Loucy (cell line): ENCODE results near the gene NT5DC4.

Experiments
- H2AFZ ChIP-seq: fragments of 200-600 bp; sonication (generic); 2 replicates; pipeline ENCODE4 v1.6.0; 2016; ENCODE audit warnings: antibody characterized with exemption, mild to moderate bottlenecking, low read length, moderate library complexity
- H3F3A ChIP-seq: fragments of 200-600 bp; 2 replicates; pipeline ENCODE4 v1.6.0; 2016; ENCODE audit warnings: antibody characterized with exemption, low read depth, mild to moderate bottlenecking
- H3K27me3 ChIP-seq: fragments of 200-600 bp; sonication (generic); 2 replicates; pipeline ENCODE4 v1.6.1; 2014; ENCODE audit warnings: low read length, mild to moderate bottlenecking; ENCODE audit not compliant: insufficient read depth, poor library complexity, severe bottlenecking
- H3K36me3 ChIP-seq: fragments of 200-600 bp; sonication (generic); 2 replicates; pipeline ENCODE4 v1.6.1; 2016; ENCODE audit warnings: low read length; ENCODE audit not compliant: insufficient read depth
- H3K4me1 ChIP-seq: fragments of 200-600 bp; sonication (generic); 2 replicates; pipeline ENCODE4 v1.5.1; 2014; ENCODE audit warnings: low read length, mild to moderate bottlenecking; ENCODE audit not compliant: insufficient read depth, poor library complexity, severe bottlenecking
- H3K4me2 ChIP-seq: fragments of 200-600 bp; sonication (generic); 2 replicates; pipeline ENCODE4 v1.6.0; 2014; ENCODE audit warnings: antibody characterized with exemption, low read length, low read depth, mild to moderate bottlenecking; ENCODE audit not compliant: poor library complexity, severe bottlenecking
- H3K4me3 ChIP-seq: fragments of 200-600 bp; sonication (generic); 2 replicates; pipeline ENCODE4 v1.5.1; 2014; ENCODE audit warnings: low read length, mild to moderate bottlenecking, mixed read lengths; ENCODE audit not compliant: poor library complexity, severe bottlenecking
- H3K79me2 ChIP-seq: fragments of 200-600 bp; sonication (generic); 2 replicates; pipeline ENCODE4 v1.6.1; 2014; ENCODE audit warnings: low read length; ENCODE audit not compliant: insufficient read depth
- H3K9ac ChIP-seq: fragments of 200-600 bp; sonication (generic); 2 replicates; pipeline ENCODE4 v1.6.0; 2014; ENCODE audit warnings: mild to moderate bottlenecking, low read depth, low read length, moderate library complexity; ENCODE audit not compliant: poor library complexity, severe bottlenecking
- H3K9me2 ChIP-seq: fragments of 200-600 bp; sonication (generic); replicated peaks from 2 replicates; pipeline ENCODE4 v1.6.1; 2016; ENCODE audit warnings: low read depth, low read length, mixed read lengths
- H3K9me3 ChIP-seq: fragments of 200-600 bp; sonication (generic); 2 replicates; pipeline ENCODE4 v1.6.1; 2014; ENCODE audit warnings: mild to moderate bottlenecking, antibody characterized with exemption, low read length, low read depth; ENCODE audit not compliant: insufficient read depth
- H4K20me1 ChIP-seq: fragments of 200-600 bp; sonication (generic); 2 replicates; pipeline ENCODE4 v1.6.0; 2014; ENCODE audit warnings: antibody characterized with exemption, low read length, mild to moderate bottlenecking; ENCODE audit not compliant: insufficient read depth, poor library complexity, severe bottlenecking
- EZH2phosphoT487 ChIP-seq: fragments of 200-600 bp; IDR thresholded peaks from 2 replicates; pipeline ENCODE4 v1.6.1; 2018; ENCODE audit warnings: antibody characterized with exemption, mild to moderate bottlenecking, moderate library complexity, borderline replicate concordance
- TF ChIP-seq, protein P1 (sequence below): fragments of 200-600 bp; sonication (generic); conservative IDR thresholded peaks from 2 replicates; pipeline ENCODE4 v1.5.1; 2014; ENCODE audit warnings: mild to moderate bottlenecking, antibody characterized with exemption, low read length

Gene NT5DC4

DNA sequence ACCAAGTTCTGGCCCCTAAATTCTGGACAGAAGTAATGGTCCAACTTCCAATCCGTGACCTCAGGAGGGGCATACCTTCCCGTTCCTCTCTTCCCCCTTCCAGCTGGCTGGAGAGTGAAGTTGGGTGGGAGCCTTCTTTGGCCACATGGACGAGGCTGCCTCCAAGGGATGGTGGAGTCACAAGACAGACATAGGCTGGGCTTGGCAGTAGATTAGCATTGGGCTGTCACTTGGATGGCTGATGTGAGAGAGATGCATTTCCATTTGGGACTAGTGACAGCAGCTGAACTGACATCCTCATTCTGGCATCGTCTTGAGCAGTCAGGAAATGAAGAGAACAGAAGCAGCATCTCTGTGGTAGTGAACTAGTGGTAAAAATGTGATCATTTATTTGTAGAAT, 12.6 kb downstream of the NT5DC4 start:
- no peak overlapping the region for H3K4me3 ChIP-seq
- H2AFZ ChIP-seq = no peak overlapping the region
- H3K36me3 ChIP-seq = peaks cover 16% of the 10 kb centered on the region
- no peaks in the 10 kb centered on the region for H3F3A ChIP-seq
- no peaks in the 10 kb centered on the region for H3K9me3 ChIP-seq
- no peak overlapping the region for H3K4me2 ChIP-seq
- H3K4me1 ChIP-seq = no peaks in the 10 kb centered on the region
- TF ChIP-seq, protein P1, sequence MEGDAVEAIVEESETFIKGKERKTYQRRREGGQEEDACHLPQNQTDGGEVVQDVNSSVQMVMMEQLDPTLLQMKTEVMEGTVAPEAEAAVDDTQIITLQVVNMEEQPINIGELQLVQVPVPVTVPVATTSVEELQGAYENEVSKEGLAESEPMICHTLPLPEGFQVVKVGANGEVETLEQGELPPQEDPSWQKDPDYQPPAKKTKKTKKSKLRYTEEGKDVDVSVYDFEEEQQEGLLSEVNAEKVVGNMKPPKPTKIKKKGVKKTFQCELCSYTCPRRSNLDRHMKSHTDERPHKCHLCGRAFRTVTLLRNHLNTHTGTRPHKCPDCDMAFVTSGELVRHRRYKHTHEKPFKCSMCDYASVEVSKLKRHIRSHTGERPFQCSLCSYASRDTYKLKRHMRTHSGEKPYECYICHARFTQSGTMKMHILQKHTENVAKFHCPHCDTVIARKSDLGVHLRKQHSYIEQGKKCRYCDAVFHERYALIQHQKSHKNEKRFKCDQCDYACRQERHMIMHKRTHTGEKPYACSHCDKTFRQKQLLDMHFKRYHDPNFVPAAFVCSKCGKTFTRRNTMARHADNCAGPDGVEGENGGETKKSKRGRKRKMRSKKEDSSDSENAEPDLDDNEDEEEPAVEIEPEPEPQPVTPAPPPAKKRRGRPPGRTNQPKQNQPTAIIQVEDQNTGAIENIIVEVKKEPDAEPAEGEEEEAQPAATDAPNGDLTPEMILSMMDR = no peak
- no peak for TF ChIP-seq EZH2phosphoT487
- no peaks in the 10 kb centered on the region for H4K20me1 ChIP-seq
- no peak overlapping the region for H3K9ac ChIP-seq
- no peaks in the 10 kb centered on the region for H3K9me2 ChIP-seq
- no peaks in the 10 kb centered on the region for H3K27me3 ChIP-seq
- no peaks in the 10 kb centered on the region for H3K79me2 ChIP-seq

DNA sequence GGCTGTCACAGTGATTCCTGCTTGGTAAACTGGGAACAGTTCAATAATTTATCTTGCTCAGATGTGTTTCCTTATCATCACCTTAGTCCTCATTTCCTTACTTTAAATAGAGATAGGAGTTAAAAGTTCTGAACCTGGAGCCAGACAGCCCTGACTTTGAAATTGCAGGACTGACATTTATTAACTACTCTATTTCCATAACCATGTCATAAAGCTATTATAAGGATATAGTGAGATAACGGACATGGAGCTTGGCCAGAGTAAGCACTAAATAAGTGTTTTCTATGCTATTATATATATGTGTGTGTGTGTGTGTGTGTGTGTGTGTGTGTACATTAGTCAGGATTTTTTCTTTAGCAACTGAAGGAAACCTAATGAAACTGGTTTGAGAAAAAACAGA, 13.1 kb downstream of the NT5DC4 start:
- Histone ChIP-seq H3K4me2 (no peak overlapping the region), H3K9ac (no peak overlapping the region), H3K4me1 (no peaks in the 10 kb centered on the region), H2AFZ (no peak overlapping the region), H3K36me3 (peaks cover 20% of the 10 kb centered on the region), H3K27me3 (no peaks in the 10 kb centered on the region), H3K9me2 (no peaks in the 10 kb centered on the region), H4K20me1 (no peaks in the 10 kb centered on the region), H3F3A (no peaks in the 10 kb centered on the region), H3K9me3 (no peaks in the 10 kb centered on the region), H3K79me2 (no peaks in the 10 kb centered on the region), H3K4me3 (no peak overlapping the region)
- TF ChIP-seq, protein P1 = no peak
- TF ChIP-seq EZH2phosphoT487 = no peak

DNA sequence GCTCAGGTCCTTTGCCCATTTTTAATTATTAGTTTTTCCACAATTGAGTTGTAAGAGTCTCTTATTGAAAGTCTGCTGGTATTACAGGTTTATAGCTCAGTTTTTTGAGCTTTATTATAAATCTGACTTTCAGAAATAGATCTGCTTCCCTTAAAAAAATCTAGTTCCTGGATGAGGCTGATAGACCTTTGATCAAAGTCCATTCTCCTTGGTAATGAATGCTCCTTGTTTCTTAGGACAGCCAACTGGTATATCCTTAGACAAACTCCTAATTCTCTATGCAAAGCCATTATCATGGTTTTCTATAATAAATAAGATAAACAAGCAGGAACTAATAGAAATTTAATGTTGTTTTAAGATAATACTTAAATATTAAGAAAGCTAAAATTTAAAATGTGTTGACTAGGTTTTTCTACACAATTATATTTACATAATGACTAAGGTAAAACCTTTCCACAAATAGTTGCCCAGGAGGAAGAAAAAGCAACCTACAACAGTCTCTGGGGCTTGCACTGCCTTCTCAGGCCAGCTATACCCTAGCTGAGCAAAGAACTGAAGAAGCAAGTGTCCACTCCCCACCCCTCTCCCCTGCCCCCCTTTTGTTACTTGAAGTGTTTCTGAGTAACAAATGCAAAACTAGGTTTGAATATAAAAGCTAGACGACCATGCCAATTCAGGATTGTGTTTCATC, 16.9 kb downstream of the NT5DC4 start:
- no peak overlapping the region for H3K4me2 ChIP-seq
- H3K4me3 ChIP-seq = no peak overlapping the region
- H3K9me2 ChIP-seq = no peaks in the 10 kb centered on the region
- no peaks in the 10 kb centered on the region for H4K20me1 ChIP-seq
- no peaks in the 10 kb centered on the region for H3K79me2 ChIP-seq
- no peaks in the 10 kb centered on the region for H3K9me3 ChIP-seq
- H3K9ac ChIP-seq = no peak overlapping the region
- no peak overlapping the region for H2AFZ ChIP-seq
- H3K36me3 ChIP-seq = peaks cover 57% of the 10 kb centered on the region
- H3F3A ChIP-seq = no peaks in the 10 kb centered on the region
- TF ChIP-seq EZH2phosphoT487 = no peak
- TF ChIP-seq, protein P1 = no peak
- no peaks in the 10 kb centered on the region for H3K4me1 ChIP-seq
- no peaks in the 10 kb centered on the region for H3K27me3 ChIP-seq
